Stimulated activated effector memory CD8-positive, alpha-beta T cell treated with anti-CD3 and anti-CD28 coated beads, Interleukin-12 subunit alpha, Interleukin-12 subunit beta, amount 100 ng/mL, for 72 hours (primary cell): Measurements from ENCODE around the gene PRKAB1.

Experiments used
- ATAC-seq: fragments of 150-1000 bp; cut with Tn5 transposase; 2 replicates; pipeline ENCODE4 v1.10.0; 2021
- DNase-seq, 2 donors: peaks; one replicate each; pipeline ENCODE4 v3.0.0; 2021 to 2022; ENCODE audit warnings: low spot score in 2 of 2
- H3K27ac Mint-ChIP-seq: one replicate; pipeline ENCODE4 v1.8.0; 2022; ENCODE audit warnings: mild to moderate bottlenecking, mixed read lengths
- H3K36me3 Mint-ChIP-seq: one replicate; pipeline ENCODE4 v1.8.0; 2022; ENCODE audit warnings: mild to moderate bottlenecking, mixed read lengths
- H3K4me1 Mint-ChIP-seq: one replicate; pipeline ENCODE4 v1.8.0; 2022; ENCODE audit warnings: mixed read lengths
- H3K4me3 Mint-ChIP-seq: one replicate; pipeline ENCODE4 v1.8.0; 2022; ENCODE audit warnings: mild to moderate bottlenecking, mixed read lengths
- H3K9me3 Mint-ChIP-seq: one replicate; pipeline ENCODE4 v1.8.0; 2022; ENCODE audit warnings: mixed read lengths

The PRKAB1 gene

DNA sequence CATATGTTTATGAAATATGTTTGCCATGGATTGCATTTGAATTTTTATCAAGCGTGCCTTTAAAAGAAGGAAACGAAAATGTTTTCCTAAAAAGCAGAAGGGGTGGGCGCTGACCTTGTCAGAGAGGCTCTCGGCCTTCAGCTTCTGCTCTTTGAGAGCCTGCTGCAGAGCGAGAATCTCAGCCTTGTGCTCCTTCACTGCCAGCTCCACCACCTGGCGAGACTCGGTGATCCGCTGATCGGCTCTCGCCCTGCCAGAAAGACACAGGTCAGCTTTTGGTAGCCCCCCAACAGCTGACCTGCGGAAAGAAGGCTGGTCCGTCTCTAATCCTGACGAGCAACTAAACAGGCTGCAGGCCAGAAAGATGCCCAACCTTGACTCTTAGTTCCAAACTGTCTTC lies 62.4 kb downstream of the PRKAB1 start:
- Mint-ChIP-seq H3K4me1 (no peaks in the 10 kb centered on the region), H3K9me3 (no peaks in the 10 kb centered on the region), H3K4me3 (no peak overlapping the region), H3K27ac (no peak overlapping the region), H3K36me3 (peaks cover 9% of the 10 kb centered on the region)
- no peak for ATAC-seq
- DNase-seq, result no peak
